ENCODE results near the gene PPA1.
"Not testable (repeated sequence)": the region's sequence is repeated elsewhere in the genome, so short reads cannot be mapped to it uniquely, and the experiment has no call there.

Gene PPA1

GRCh38 chr10:70206762-70207161 lies 26.5 kb downstream of the PPA1 start:
- DNase-seq = no peak

GRCh38 chr10:70201105-70201504 lies 32.1 kb downstream of the PPA1 start:
- DNase-seq = no peak

- DNase-seq = no peak
Measured at GRCh38 chr10:70198696-70199466, 34.3 kb downstream of the PPA1 start.

- DNase-seq = no peak
Measured at GRCh38 chr10:70197235-70197945, 35.8 kb downstream of the PPA1 start.

- DNase-seq = no peak
Measured at GRCh38 chr10:70193391-70193844, 39.8 kb downstream of the PPA1 start.

GRCh38 chr10:70192326-70192968 lies 40.8 kb downstream of the PPA1 start:
- DNase-seq = no peak

GRCh38 chr10:70191972-70192305 lies 41.3 kb downstream of the PPA1 start:
- DNase-seq = no peak

- DNase-seq = no peak
Measured at GRCh38 chr10:70191161-70191971, 41.9 kb downstream of the PPA1 start.

GRCh38 chr10:70190581-70190980 lies 42.6 kb downstream of the PPA1 start:
- no peak for DNase-seq

GRCh38 chr10:70190102-70190501 lies 43.1 kb downstream of the PPA1 start:
- no peak for DNase-seq

GRCh38 chr10:70188768-70189167 lies 44.5 kb downstream of the PPA1 start:
- no peak for DNase-seq

- DNase-seq = no peak
Measured at GRCh38 chr10:70186571-70186970, 46.7 kb downstream of the PPA1 start.

GRCh38 chr10:70186090-70186489 lies 47.1 kb downstream of the PPA1 start:
- DNase-seq = no peak

GRCh38 chr10:70183304-70183703 lies 49.9 kb downstream of the PPA1 start:
- no peak for DNase-seq

- not testable (repeated sequence) for DNase-seq
Measured at GRCh38 chr10:70179209-70179608, 54.0 kb downstream of the PPA1 start.

GRCh38 chr10:70178139-70178725 lies 55.0 kb downstream of the PPA1 start:
- DNase-seq = no peak

- DNase-seq = no peak
Measured at GRCh38 chr10:70176441-70176840, 56.8 kb downstream of the PPA1 start.

GRCh38 chr10:70175516-70175915 lies 57.7 kb downstream of the PPA1 start:
- no peak for DNase-seq

GRCh38 chr10:70174058-70174741 lies 59.0 kb downstream of the PPA1 start:
- no peak for DNase-seq

GRCh38 chr10:70169649-70170364 lies 63.4 kb downstream of the PPA1 start:
- DNase-seq = no peak

- DNase-seq = no peak
Measured at GRCh38 chr10:70169011-70169410, 64.2 kb downstream of the PPA1 start.

All from islet precursor cell (in vitro differentiated cells).